Upper lobe of left lung (tissue), 6 donors: Measurements from ENCODE around the gene DPP4. TPM values are rescaled to one million over a fixed set of nuclear protein-coding genes. Genes with fewer than 3 reads are reported as not detected.
A peak's percentile ranks its signal among the peaks of the same experiment; 100 is the strongest.

Experiments
- ATAC-seq, 2 donors: fragments of 200-7000 bp; cut with Tn5 transposase; one replicate each; pipeline ENCODE4 v1.9.1; 2022; ENCODE audit warnings: mild to moderate bottlenecking in 2 of 2, moderate library complexity in 2 of 2; ENCODE audit not compliant: low FRiP score in 2 of 2
- DNase-seq, 2 donors: peaks; one replicate each; pipeline ENCODE4 v3.0.0-alpha.2; 2019 to 2020
- H3K27ac ChIP-seq, 4 donors: fragments of 200-600 bp; sonication (generic); one replicate each; pipeline ENCODE4 v1.5.1; 2016 to 2019
- H3K27me3 ChIP-seq, 4 donors: fragments of 200-600 bp; sonication (generic); one replicate each; pipeline ENCODE4 v1.5.1; 2017 to 2019
- H3K36me3 ChIP-seq, 4 donors: fragments of 200-600 bp; sonication (generic); one replicate each; pipeline ENCODE4 v1.5.1; 2016 to 2019
- H3K4me1 ChIP-seq, 4 donors: fragments of 200-600 bp; sonication (generic); one replicate each; pipeline ENCODE4 v1.5.1; 2018 to 2019
- H3K4me3 ChIP-seq, 4 donors: fragments of 200-600 bp; sonication (generic); one replicate each; pipeline ENCODE4 v1.5.1; 2017 to 2019; ENCODE audit warnings: mild to moderate bottlenecking in 2 of 4, moderate library complexity in 1 of 4
- H3K9me3 ChIP-seq, 4 donors: fragments of 200-600 bp; sonication (generic); one replicate each; pipeline ENCODE4 v1.5.1; 2018 to 2019
- CTCF ChIP-seq, 6 experiments: fragments of 450-650 bp in 4 of 6; fragments of 200-600 bp in 2 of 6; sonication (generic) in 2 of 6; IDR thresholded peaks; one replicate each; pipeline ENCODE4 v1.5.1; 2016 to 2019; ENCODE audit warnings: antibody characterized with exemption in 6 of 6
- EP300 ChIP-seq, 4 donors: sonication (generic); formaldehyde crosslinking; IDR thresholded peaks; one replicate each; pipeline ENCODE4 v1.5.1; 2017; ENCODE audit warnings: antibody characterized with exemption in 4 of 4, control low read depth in 2 of 4
- POLR2A ChIP-seq, 4 donors: fragments of 450-650 bp; IDR thresholded peaks; one replicate each; pipeline ENCODE4 v1.5.1; 2016 to 2017; ENCODE audit warnings: antibody characterized with exemption in 4 of 4, mild to moderate bottlenecking in 2 of 4
- POLR2AphosphoS5 ChIP-seq, 2 donors: sonication (generic); formaldehyde crosslinking; IDR thresholded peaks; one replicate each; pipeline ENCODE4 v1.5.1; 2017; ENCODE audit warnings: antibody characterized with exemption in 2 of 2
- WGBS, 2 donors: methylation state at CpG; one replicate each; pipeline ENCODE4 v1.1.5; 2017 to 2018; 5-methylcytosine and 5-hydroxymethylcytosine counted together
- total RNA-seq, 6 donors: library from RNA; depleted of rRNA in 4 of 6; stranded (reverse); fragments of >200 nt in 4 of 6; gene quantifications; one replicate each; pipeline versions ENCODE4 v1.1.0 to v1.2.1, GENCODE V29; 2016 to 2021
- donor health status: DM: no; HTN: no; CAD: no; lungs with moderate emphysema.
- donor health status: DM: no; HTN: yes; CAD: no; lungs with severe emphysema.

The DPP4 gene
- total RNA-seq, 6 donors from 2014 or later = 16.4 to 77.3 (median 27.5) TPM

- H3K4me1 ChIP-seq = peaks cover 3 to 14% (median 7%) of the 10 kb centered on the region in 4 donors
- no peak overlapping the region for H3K27ac ChIP-seq
- ATAC-seq = no peak
- H3K27me3 ChIP-seq = no peaks in the 10 kb centered on the region
- H3K9me3 ChIP-seq = no peaks in the 10 kb centered on the region
- TF ChIP-seq CTCF (IDR thresholded peaks at IDR 0.05) (no peak), POLR2A (IDR thresholded peaks at IDR 0.05) (no peak), POLR2AphosphoS5 (IDR thresholded peaks at IDR 0.05) (no peak), EP300 (IDR thresholded peaks at IDR 0.05) (no peak)
- 86% methylated on average over 1 of the region's 1 CpG for WGBS, 2 donors
- no peaks in the 10 kb centered on the region for H3K36me3 ChIP-seq
- no peak overlapping the region for H3K4me3 ChIP-seq
- DNase-seq = no peak
Measured at GRCh38 chr2:162067596-162067995, 6.4 kb downstream of the DPP4 start.

- DNase-seq = no peak
Measured at GRCh38 chr2:162065767-162066166, 8.2 kb downstream of the DPP4 start.

GRCh38 chr2:162063899-162064298, 10.1 kb downstream of the DPP4 start:
- Histone ChIP-seq H3K9me3 (no peaks in the 10 kb centered on the region), H3K36me3 (no peaks in the 10 kb centered on the region), H3K27me3 (no peaks in the 10 kb centered on the region), H3K4me3 (no peak overlapping the region), H3K4me1 (peaks cover 0 to 4% (median 0%) of the 10 kb centered on the region in 4 donors), H3K27ac (peak overlapping the region in 2 of 4 donors; percentile 5 to 23)
- no peak for ATAC-seq
- 53 to 62% methylated on average over 3 of the region's 3 CpGs for WGBS, 2 donors
- no peak for TF ChIP-seq CTCF (IDR thresholded peaks at IDR 0.05)
- TF ChIP-seq POLR2AphosphoS5 (IDR thresholded peaks at IDR 0.05) = no peak
- TF ChIP-seq EP300 (IDR thresholded peaks at IDR 0.05) = no peak
- no peak for TF ChIP-seq POLR2A (IDR thresholded peaks at IDR 0.05)
- no peak for DNase-seq

More at GRCh38 chr2:162065767-162066166, 8.2 kb downstream of the DPP4 start:
- no peaks in the 10 kb centered on the region for H3K9me3 ChIP-seq
- H3K27ac ChIP-seq = no peak overlapping the region
- TF ChIP-seq EP300 (IDR thresholded peaks at IDR 0.05) (no peak), POLR2AphosphoS5 (IDR thresholded peaks at IDR 0.05) (no peak), POLR2A (IDR thresholded peaks at IDR 0.05) (no peak), CTCF (IDR thresholded peaks at IDR 0.05) (no peak)
- peaks cover 0 to 6% (median 1%) of the 10 kb centered on the region in 4 donors for H3K4me1 ChIP-seq
- no peak overlapping the region for H3K4me3 ChIP-seq
- ATAC-seq = no peak
- no peaks in the 10 kb centered on the region for H3K36me3 ChIP-seq
- H3K27me3 ChIP-seq = no peaks in the 10 kb centered on the region

- TF ChIP-seq CTCF (IDR thresholded peaks at IDR 0.05) (no peak), POLR2A (IDR thresholded peaks at IDR 0.05) (no peak), EP300 (IDR thresholded peaks at IDR 0.05) (no peak), POLR2AphosphoS5 (IDR thresholded peaks at IDR 0.05) (no peak)
- H3K4me1 ChIP-seq = peaks cover 0 to 4% (median 0%) of the 10 kb centered on the region in 4 donors
- no peaks in the 10 kb centered on the region for H3K9me3 ChIP-seq
- no peak for ATAC-seq
- H3K36me3 ChIP-seq = no peaks in the 10 kb centered on the region
- 68 to 83% methylated on average over 2 of the region's 2 CpGs for WGBS, 2 donors
- peak overlapping the region in 1 of 4 donors; percentile 5 for H3K27ac ChIP-seq
- no peak overlapping the region for H3K4me3 ChIP-seq
- no peaks in the 10 kb centered on the region for H3K27me3 ChIP-seq
- DNase-seq = no peak
Measured at GRCh38 chr2:162063281-162063680, 10.7 kb downstream of the DPP4 start.

GRCh38 chr2:162062559-162062958, 11.5 kb downstream of the DPP4 start:
- ATAC-seq = no peak
- 92 to 98% methylated on average over 2 of the region's 2 CpGs for WGBS, 2 donors
- DNase-seq = no peak

More at GRCh38 chr2:162062559-162062958, 11.5 kb downstream of the DPP4 start:
- no peak overlapping the region for H3K27ac ChIP-seq
- no peaks in the 10 kb centered on the region for H3K9me3 ChIP-seq
- H3K36me3 ChIP-seq = no peaks in the 10 kb centered on the region
- H3K4me1 ChIP-seq = peaks cover 0 to 4% (median 0%) of the 10 kb centered on the region in 4 donors
- no peak for TF ChIP-seq EP300 (IDR thresholded peaks at IDR 0.05)
- TF ChIP-seq POLR2A (IDR thresholded peaks at IDR 0.05) = no peak
- no peak for TF ChIP-seq POLR2AphosphoS5 (IDR thresholded peaks at IDR 0.05)
- TF ChIP-seq CTCF (IDR thresholded peaks at IDR 0.05) = no peak
- no peaks in the 10 kb centered on the region for H3K27me3 ChIP-seq
- no peak overlapping the region for H3K4me3 ChIP-seq
